Activated CD4-positive, alpha-beta T cell treated with anti-CD3 and anti-CD28 coated beads for 36 hours (primary cell): ENCODE measurements around the gene EWSR1. TPM values are rescaled to one million over a fixed set of nuclear protein-coding genes. Genes with fewer than 3 reads are reported as not detected.

ENCODE experiments used
- ATAC-seq: fragments of 200-7000 bp; cut with Tn5 transposase; one replicate; pipeline ENCODE4 v1.10.0; 2021; ENCODE audit warnings: mild to moderate bottlenecking, moderate library complexity
- CTCF ChIA-PET: fragments of 350-600 bp; sonication (Branson Sonifier 250); formaldehyde crosslinking; loops from one replicate; lab custom pipeline; 2021; ENCODE audit warnings: antibody characterized with exemption; lab: Charles Lee
- POLR2A ChIA-PET: fragments of 350-600 bp; sonication (Branson Sonifier 250); formaldehyde crosslinking; loops from one replicate; lab custom pipeline; 2021; ENCODE audit warnings: antibody characterized with exemption, inconsistent platforms; lab: Charles Lee
- DNase-seq: peaks from one replicate; pipeline ENCODE4 v3.0.0-alpha.2; 2020
- H3K27ac Mint-ChIP-seq: one replicate; pipeline ENCODE4 v1.8.0; 2021; ENCODE audit warnings: mixed read lengths
- H3K27me3 Mint-ChIP-seq: one replicate; pipeline ENCODE4 v1.8.0; 2021; ENCODE audit warnings: mixed read lengths
- H3K36me3 Mint-ChIP-seq: one replicate; pipeline ENCODE4 v1.8.0; 2021; ENCODE audit warnings: low read depth, mixed read lengths
- H3K4me1 Mint-ChIP-seq: one replicate; pipeline ENCODE4 v1.8.0; 2021; ENCODE audit warnings: mixed read lengths
- H3K4me3 Mint-ChIP-seq: one replicate; pipeline ENCODE4 v1.8.0; 2021; ENCODE audit warnings: mild to moderate bottlenecking, moderate library complexity, mixed read lengths
- H3K9me3 Mint-ChIP-seq: one replicate; pipeline ENCODE4 v1.8.0; 2021; ENCODE audit warnings: low read depth, mixed read lengths
- intact Hi-C, 2 experiments: fragments of 100-400 bp; cut with DNase I in 1 of 2; cut with micrococcal nuclease in 1 of 2; formaldehyde crosslinking; loops; one replicate each; pipeline versions ENCODE4 v1.14.2 to v1.15.1; 2022 to 2024; cut with DNase I, micrococcal nuclease
- total RNA-seq, 2 experiments: library from RNA; stranded (reverse); gene quantifications; one replicate each; pipeline ENCODE4 v1.2.3, GENCODE V29; 2021

The EWSR1 gene
- total RNA-seq, 2 experiments from 2014 or later, result 326 to 567 TPM

GRCh38 chr22:29300467-29300806, 32.4 kb downstream of the EWSR1 start:
- intact Hi-C loops, result no loop called here
- Mint-ChIP-seq H3K27ac (no peak overlapping the region), H3K36me3 (peaks cover 53% of the 10 kb centered on the region), H3K4me3 (no peak overlapping the region), H3K9me3 (no peaks in the 10 kb centered on the region), H3K27me3 (peaks cover 10% of the 10 kb centered on the region), H3K4me1 (no peaks in the 10 kb centered on the region)
- DNase-seq (no peak), ATAC-seq (no peak)
- POLR2A ChIA-PET, result interaction anchor here (1.1 kb wide), 1 partner anchor 30 kb away, joined by 3 read pairs; no protein-coding TSS in a partner anchor
- CTCF ChIA-PET, result no interaction called here

DNA sequence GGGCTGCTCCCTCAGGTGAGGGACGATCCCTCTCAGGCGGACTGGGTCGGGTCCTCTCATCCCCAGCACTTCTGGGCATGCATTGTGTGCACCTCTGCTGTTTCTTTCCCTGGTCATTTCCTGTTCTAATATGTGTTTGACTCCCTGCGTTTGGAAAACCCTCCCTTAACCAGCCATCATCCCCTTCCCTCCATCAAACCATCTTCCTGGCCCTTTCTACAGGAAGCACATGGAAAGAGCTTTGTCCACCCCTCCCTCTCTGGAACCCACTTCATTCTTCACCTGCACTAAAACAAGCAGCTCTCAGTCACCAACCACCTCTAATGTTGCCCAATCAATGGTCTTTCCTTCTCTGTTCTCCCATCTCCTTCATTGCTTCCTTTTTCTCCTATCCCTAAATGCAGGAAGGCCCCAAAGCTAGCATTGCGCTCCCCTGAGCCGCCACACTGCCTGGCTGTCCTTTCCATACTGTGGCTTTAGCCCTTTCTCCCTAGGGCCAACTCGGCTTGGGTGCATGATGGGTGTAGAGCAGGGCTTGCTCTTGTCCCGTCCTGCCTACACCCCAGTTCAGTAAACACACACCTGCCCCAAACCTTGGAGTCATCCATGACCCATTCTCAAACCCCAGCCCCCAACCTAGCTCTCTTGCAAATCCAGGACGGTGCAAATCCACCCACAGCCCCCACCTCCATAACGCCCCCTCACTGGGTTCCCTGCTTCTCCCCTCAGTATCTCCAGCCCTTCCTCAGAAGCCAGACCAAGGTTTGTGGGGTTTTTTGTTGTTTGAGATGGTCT, 32.9 kb downstream of the EWSR1 start:
- H3K36me3 Mint-ChIP-seq, result peaks cover 47% of the 10 kb centered on the region
- POLR2A ChIA-PET, result interaction anchor here (1.1 kb wide), 1 partner anchor 31 kb away, joined by 3 read pairs; no protein-coding TSS in a partner anchor

DNA sequence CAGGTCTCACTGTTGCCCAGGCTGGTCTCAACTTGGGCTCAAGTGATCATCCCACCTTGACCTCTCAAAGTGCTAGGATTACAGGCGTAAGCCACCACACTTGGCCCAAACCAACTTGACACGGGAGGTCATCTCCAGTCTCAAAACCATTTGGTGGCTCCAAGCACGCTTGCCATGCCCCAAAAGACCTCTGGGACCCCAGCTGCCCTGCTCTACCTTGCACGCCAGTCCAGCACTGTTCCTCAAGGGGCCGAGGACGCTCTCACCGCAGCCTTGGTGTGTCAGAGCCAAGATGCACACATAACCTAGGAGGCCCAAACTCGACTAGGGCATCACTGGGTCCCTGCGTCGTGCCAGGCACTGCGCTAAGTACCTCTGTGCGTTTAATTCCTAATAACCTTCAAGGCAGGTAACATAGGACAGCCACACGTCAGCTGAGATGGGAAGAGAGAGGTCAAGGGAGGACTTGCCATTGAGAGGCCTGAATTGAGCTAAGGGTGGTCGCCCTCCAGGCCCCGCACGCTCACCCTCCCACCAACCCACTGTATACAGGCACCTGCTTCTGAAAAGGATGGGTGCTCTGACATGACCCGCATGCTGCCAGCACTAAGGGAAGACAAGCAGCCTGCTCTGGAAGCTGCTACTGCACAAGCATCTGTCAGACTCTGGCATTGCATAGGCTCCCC, 33.8 kb downstream of the EWSR1 start:
- no peak for ATAC-seq
- no peak overlapping the region for H3K27ac Mint-ChIP-seq
- POLR2A ChIA-PET, result no interaction called here

More for the DNA sequence above, 32.9 kb downstream of the EWSR1 start:
- H3K27ac Mint-ChIP-seq, result no peak overlapping the region
- ATAC-seq (peak; percentile 13), DNase-seq (no peak)
- intact Hi-C loops, result no loop called here
- CTCF ChIA-PET, result no interaction called here
- H3K27me3 Mint-ChIP-seq, result peaks cover 14% of the 10 kb centered on the region
- H3K4me1 Mint-ChIP-seq, result peaks cover 2% of the 10 kb centered on the region
- no peak overlapping the region for H3K4me3 Mint-ChIP-seq
- no peaks in the 10 kb centered on the region for H3K9me3 Mint-ChIP-seq

DNA sequence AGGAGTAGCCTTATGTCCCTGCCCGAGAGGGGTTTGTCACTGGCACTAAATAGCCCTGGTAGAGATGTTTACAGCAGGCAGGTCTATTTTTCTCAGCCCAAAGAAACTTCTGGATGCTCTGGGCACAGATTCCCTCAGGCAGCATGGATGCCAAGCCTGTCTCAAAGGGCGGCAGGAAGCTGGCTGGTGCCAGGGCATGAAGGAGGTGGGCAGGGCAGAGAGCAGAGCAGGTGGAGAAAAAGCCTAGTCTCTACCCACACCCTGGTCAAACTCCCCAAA, 34.3 kb downstream of the EWSR1 start:
- Mint-ChIP-seq H3K36me3 (peaks cover 34% of the 10 kb centered on the region), H3K4me3 (no peak overlapping the region), H3K27ac (no peak overlapping the region), H3K4me1 (peaks cover 3% of the 10 kb centered on the region), H3K27me3 (peaks cover 15% of the 10 kb centered on the region), H3K9me3 (no peaks in the 10 kb centered on the region)
- CTCF ChIA-PET, result interaction anchor here (1.2 kb wide), 1 partner anchor 9 kb away, joined by 3 read pairs; no protein-coding TSS in a partner anchor
- POLR2A ChIA-PET, result interaction anchor here (0.5 kb wide), 1 partner anchor 46 kb away, joined by 3 read pairs; no protein-coding TSS in a partner anchor
- no peak for ATAC-seq
- DNase-seq, result no peak
- intact Hi-C loops, result no loop called here

More for the DNA sequence above, 33.8 kb downstream of the EWSR1 start:
- Mint-ChIP-seq H3K4me1 (peaks cover 2% of the 10 kb centered on the region), H3K27me3 (peaks cover 15% of the 10 kb centered on the region), H3K9me3 (no peaks in the 10 kb centered on the region), H3K4me3 (no peak overlapping the region), H3K36me3 (peaks cover 39% of the 10 kb centered on the region)
- intact Hi-C loops, result no loop called here
- no peak for DNase-seq
- CTCF ChIA-PET, result interaction anchor here (1.2 kb wide), 1 partner anchor 9 kb away, joined by 3 read pairs; no protein-coding TSS in a partner anchor

DNA sequence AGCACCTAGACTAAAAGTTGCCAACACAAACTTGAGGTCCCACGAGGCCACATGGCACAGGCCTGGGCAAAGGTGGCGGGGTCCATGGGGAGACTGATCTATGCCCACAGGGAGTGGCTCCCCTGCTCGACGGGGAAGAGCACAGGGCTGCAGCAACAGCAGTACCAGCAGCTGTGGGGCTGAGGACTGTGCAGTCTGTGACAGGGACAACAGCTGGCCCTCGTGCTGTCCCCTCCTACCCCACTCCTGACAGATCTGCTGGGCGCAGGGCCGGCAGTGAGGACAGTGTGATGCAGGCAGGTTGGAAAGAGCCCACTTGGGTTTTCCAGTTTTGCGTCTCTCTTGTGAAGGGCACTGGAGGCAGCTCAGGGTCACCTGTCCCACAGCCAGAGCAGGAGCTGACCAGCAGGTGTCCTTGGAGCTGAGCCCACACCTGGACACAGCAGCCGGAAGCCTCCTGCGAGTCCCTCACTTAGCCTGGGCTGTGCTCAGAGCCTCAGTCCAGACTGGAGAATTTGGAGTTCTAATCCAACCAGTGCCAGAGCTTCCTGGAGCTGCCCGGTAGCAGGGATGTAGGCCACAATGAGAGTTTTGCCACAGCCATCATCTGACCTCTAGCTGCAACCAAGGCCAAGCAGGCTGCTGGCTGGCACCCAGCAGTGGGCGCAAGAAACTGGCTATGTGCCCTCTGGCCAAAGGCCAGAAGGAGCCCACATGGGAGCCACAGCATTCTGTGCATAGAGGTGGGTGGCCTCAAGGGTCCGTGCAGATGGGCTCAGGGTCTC, 34.8 kb downstream of the EWSR1 start:
- POLR2A ChIA-PET, result interaction anchor here (0.5 to 1.8 kb wide), 2 partner anchors 8 to 45 kb away, joined by 3 to 5 read pairs; no protein-coding TSS in a partner anchor
- Mint-ChIP-seq H3K9me3 (no peaks in the 10 kb centered on the region), H3K4me3 (no peak overlapping the region), H3K36me3 (peaks cover 29% of the 10 kb centered on the region), H3K4me1 (peaks cover 5% of the 10 kb centered on the region), H3K27ac (no peak overlapping the region), H3K27me3 (peaks cover 17% of the 10 kb centered on the region)
- CTCF ChIA-PET, result interaction anchor here (1.2 to 1.8 kb wide), 3 partner anchors 10 to 15 kb away, joined by 3 to 7 read pairs (median 5); no protein-coding TSS in a partner anchor
- ATAC-seq, result no peak
- DNase-seq, result no peak
- intact Hi-C loops, result no loop called here

- peaks cover 7% of the 10 kb centered on the region for H3K36me3 Mint-ChIP-seq
- ChIA-PET CTCF (interaction anchor here (0.7 kb wide), 1 partner anchor 36 kb away, joined by 3 read pairs; no protein-coding TSS in a partner anchor), POLR2A (no interaction called here)
- no peak for ATAC-seq
- H3K9me3 Mint-ChIP-seq, result no peaks in the 10 kb centered on the region
- intact Hi-C loops, result loop anchor here in 1 of 2 experiments (5.0 kb wide), 1 partner anchor 34 kb away; no protein-coding TSS in a partner anchor
- H3K27ac Mint-ChIP-seq, result no peak overlapping the region
- peaks cover 10% of the 10 kb centered on the region for H3K4me1 Mint-ChIP-seq
- no peak for DNase-seq
- H3K4me3 Mint-ChIP-seq, result peak overlapping the region; percentile 63
- H3K27me3 Mint-ChIP-seq, result peaks cover 17% of the 10 kb centered on the region
Observed at GRCh38 chr22:29305836-29306174, 37.7 kb downstream of the EWSR1 start.

GRCh38 chr22:29306175-29306834, 38.2 kb downstream of the EWSR1 start, which contains the start of gene GAS2L1:
Gene GAS2L1, plus strand, starts transcription at chr22:29306650. Its CDS starts 1,456 bp downstream, at chr22:29308106.
- CTCF ChIA-PET, result interaction anchor here (0.6 to 1.2 kb wide), 3 partner anchors 19 to 945 kb away, joined by 3 to 4 read pairs (median 3); no protein-coding TSS in a partner anchor
- POLR2A ChIA-PET, result no interaction called here
- Mint-ChIP-seq H3K4me1 (peaks cover 14% of the 10 kb centered on the region), H3K4me3 (peak within 1 kb of the TSS; percentile 63), H3K9me3 (no peaks in the 10 kb centered on the region), H3K27me3 (peaks cover 17% of the 10 kb centered on the region), H3K36me3 (peaks cover 2% of the 10 kb centered on the region), H3K27ac (no peak within 1 kb of the TSS)
- intact Hi-C loops, result loop anchor here in 1 of 2 experiments (5.0 kb wide), 1 partner anchor 34 kb away; no protein-coding TSS in a partner anchor
- peak; percentile 76 for DNase-seq
- ATAC-seq, result peak; percentile 58

GRCh38 chr22:29306835-29307595, 38.9 kb downstream of the EWSR1 start:
- ATAC-seq (peak; percentile 40), DNase-seq (peak; percentile 66)
- H3K4me3 Mint-ChIP-seq, result peak overlapping the region; percentile 63
- no peaks in the 10 kb centered on the region for H3K36me3 Mint-ChIP-seq
- peaks cover 14% of the 10 kb centered on the region for H3K4me1 Mint-ChIP-seq
- POLR2A ChIA-PET, result no interaction called here
- intact Hi-C loops, result loop anchor here in 1 of 2 experiments (5.0 kb wide), 1 partner anchor 35 kb away; no protein-coding TSS in a partner anchor
- CTCF ChIA-PET, result interaction anchor here (0.6 to 1.2 kb wide), 2 partner anchors 20 to 944 kb away, joined by 3 to 4 read pairs; no protein-coding TSS in a partner anchor
- no peak overlapping the region for H3K27ac Mint-ChIP-seq
- peaks cover 17% of the 10 kb centered on the region for H3K27me3 Mint-ChIP-seq
- no peaks in the 10 kb centered on the region for H3K9me3 Mint-ChIP-seq

GRCh38 chr22:29307596-29308147, 39.6 kb downstream of the EWSR1 start:
- no peak overlapping the region for H3K27ac Mint-ChIP-seq
- peaks cover 14% of the 10 kb centered on the region for H3K4me1 Mint-ChIP-seq

More at GRCh38 chr22:29307596-29308147, 39.6 kb downstream of the EWSR1 start:
- intact Hi-C loops, result loop anchor here in 1 of 2 experiments (5.0 kb wide), 1 partner anchor 35 kb away; no protein-coding TSS in a partner anchor
- ATAC-seq (no peak), DNase-seq (no peak)
- POLR2A ChIA-PET, result no interaction called here
- CTCF ChIA-PET, result interaction anchor here (1.1 kb wide), 1 partner anchor 23 kb away, joined by 3 read pairs; no protein-coding TSS in a partner anchor
- Mint-ChIP-seq H3K9me3 (no peaks in the 10 kb centered on the region), H3K27me3 (peaks cover 20% of the 10 kb centered on the region), H3K4me3 (peak overlapping the region; percentile 50), H3K36me3 (no peaks in the 10 kb centered on the region)
